Ramos (cell line): ENCODE data around the gene WDR1.

ENCODE experiments used
- in situ Hi-C: fragments of 300-500 bp; cut with MboI; formaldehyde crosslinking; loops from one replicate; pipeline ENCODE4 v1.14.3; 2022; ENCODE audit warnings: low sequenced_read_pairs; ENCODE audit not compliant: unreplicated experiment

Gene WDR1

GRCh38 chr4:10087152-10087791 lies 29.3 kb downstream of the WDR1 start:
- in situ Hi-C loops, result no loop called here

- in situ Hi-C loops, result no loop called here
These were observed 30.0 kb downstream of the WDR1 start for GRCh38 chr4:10086506-10087120.

DNA sequence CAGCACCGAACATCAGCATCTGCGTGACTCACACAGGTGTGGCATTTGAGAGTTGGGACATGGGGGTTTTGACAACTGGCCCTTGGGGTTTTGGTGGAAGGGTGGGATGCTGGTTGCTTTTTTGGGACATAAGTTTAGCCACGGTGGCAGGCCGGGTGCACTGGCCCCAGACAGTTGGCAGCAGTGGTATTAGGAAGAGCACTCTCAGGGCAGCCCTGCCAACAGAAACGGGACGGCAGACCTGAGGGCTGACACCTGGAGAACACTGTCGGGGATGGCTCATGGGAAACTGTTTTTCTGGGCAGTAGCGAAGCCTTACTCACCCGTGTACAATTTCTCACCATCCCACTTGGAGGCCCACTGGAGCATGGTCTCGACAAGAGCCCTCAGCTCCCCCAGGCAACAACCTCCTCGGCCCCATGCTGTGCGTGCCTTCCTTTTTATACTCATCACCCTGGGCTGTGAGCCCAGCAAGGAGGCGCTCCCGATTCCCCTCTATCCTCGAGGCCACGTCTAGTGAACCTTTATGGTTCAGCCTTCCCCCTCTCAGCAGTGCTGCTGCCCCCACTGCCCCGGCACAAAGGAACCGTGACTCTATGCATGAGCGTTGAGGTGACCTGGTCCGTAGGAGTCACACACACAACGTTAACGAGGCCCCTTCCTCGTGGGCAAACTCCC lies 30.6 kb downstream of the WDR1 start:
- in situ Hi-C loops, result no loop called here

DNA sequence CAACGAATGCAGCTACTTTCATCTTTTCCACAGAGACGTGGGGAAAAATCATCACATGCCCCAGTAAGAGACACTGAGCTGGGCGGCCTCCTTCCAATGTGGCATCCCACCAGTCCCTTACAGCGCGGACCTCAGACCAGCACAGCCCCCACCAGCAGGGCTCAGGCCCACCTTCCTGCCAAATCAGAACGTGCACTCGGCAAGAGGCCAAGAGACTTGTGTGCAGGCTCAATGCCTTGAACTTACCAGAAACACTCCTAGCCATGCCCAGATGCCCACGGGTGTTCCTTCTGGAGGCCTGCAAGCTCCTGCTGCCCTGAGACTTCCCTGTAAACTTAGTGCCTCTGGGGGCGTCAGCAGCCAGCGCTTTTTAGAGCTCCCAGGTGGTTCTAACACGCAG lies 31.2 kb downstream of the WDR1 start:
- in situ Hi-C loops, result no loop called here

- in situ Hi-C loops, result no loop called here
These were observed 31.8 kb downstream of the WDR1 start for GRCh38 chr4:10084651-10085358.

DNA sequence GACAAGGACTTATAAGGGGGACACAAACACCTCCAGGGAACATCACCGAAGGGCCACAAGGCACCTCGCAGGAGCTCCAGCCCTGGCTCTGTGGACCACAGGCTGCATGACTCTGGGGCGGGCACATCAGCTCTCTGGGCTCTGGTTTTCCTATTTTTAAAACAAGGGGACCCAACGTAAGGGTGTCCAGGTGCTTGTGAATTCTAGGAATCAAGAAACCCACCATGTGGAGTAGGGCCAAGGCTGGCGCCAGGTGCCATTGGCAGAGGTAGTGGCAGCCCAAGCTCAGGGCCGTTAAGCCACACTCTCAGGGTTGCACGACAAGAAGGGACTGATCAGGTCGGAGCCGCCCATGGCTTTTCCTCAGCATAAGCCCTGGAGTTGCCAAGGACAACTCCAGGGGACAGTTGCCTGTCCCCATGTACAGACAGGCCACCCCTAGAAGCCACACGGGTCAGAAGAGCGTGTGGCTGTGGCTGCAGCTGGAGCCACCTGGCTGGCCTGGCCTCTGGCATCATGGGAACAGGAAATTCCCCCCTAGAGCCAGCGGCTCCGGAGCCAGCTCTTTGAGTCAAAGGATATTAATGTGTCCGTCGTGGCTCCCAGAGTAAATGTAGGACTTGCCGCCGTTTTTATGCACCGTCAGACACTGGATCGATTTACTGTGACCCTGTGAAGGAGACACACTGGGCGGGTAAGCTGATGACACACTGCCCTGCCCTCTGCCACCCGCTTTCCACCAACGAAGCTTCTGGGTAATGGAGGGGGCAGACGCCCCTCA lies 32.5 kb downstream of the WDR1 start:
- in situ Hi-C loops, result no loop called here

DNA sequence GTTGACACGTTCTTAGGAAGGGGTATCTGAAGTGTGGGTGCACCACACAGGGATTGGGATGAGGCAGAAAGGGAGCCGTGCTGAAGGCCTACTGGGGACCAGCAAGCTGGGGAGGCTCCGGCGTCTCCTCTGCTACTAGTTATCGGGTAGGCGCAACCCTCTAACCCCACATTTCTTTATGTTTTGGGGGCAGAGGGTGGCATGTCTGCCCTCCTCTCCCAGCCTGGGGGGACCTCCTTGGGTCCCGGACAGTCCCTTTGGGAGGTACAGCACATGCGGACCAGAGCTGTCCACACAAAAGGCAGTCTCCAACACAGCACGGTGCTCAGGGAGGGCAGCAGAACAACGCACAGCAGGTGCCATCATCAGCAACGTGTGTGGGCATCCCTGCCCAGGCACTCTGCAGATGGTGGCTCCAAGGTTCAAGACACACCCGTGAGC lies 33.2 kb downstream of the WDR1 start:
- in situ Hi-C loops, result no loop called here

- in situ Hi-C loops, result no loop called here
These were observed 33.9 kb downstream of the WDR1 start for GRCh38 chr4:10082459-10083272.

DNA sequence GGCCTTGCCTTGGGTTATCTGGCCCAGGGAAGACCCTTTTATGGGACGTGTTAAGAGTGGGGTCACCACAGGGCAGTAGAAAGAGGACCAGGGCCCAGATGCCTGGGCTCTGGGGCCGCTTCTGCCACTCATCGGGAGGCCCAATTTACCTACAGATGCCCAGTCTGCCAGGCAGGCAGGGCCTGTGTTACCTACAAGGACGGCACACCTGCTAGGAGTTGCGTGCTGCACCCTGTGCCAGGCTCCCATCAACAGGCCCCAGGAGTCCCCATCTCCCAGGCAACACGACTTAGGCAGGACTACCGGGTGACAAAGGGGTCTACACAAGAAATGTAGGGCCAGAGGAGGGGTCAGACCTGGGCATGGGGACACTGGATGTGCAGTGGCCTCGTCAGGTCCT lies 34.6 kb downstream of the WDR1 start:
- in situ Hi-C loops, result no loop called here

DNA sequence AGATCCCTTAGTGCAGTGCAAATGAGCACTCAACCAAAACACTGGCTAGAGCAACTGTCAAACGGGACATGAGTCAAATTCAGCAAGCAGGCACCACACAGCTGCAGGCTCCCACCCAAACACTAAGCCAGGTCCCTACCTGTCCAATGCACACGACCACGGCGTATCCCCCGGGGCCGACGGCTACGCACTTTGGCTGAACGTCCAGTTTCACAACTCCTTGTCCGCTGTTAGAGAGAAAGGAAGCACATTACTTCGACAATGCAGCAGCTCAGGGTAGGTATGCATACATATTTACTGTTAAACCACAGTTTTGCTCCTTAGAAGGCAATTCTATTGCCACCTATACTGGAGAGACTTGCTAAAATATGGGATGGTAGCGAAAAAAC lies 35.4 kb downstream of the WDR1 start:
- in situ Hi-C loops, result no loop called here

GRCh38 chr4:10080589-10081217 lies 35.9 kb downstream of the WDR1 start:
- in situ Hi-C loops, result no loop called here

GRCh38 chr4:10079912-10080588 lies 36.5 kb downstream of the WDR1 start:
- in situ Hi-C loops, result no loop called here

DNA sequence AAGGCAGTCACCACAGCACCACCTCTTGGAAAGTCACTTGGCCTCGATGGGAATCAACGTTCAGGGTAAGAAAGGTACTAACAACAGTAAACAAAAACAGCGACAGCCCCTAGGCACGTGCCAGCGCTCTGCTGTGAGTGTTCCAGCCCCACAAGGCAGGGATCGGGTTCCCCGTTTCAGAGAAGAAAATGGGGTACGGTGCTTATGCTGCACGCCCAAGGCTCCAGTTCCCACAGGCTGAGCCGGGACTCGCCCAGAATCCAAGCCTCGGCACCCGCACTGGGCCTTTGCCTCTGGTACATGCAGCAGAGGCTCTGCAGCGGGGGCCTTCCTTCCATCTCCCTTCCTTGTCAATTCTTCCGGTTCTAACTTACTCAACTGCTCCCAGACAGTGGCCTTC lies 37.3 kb downstream of the WDR1 start:
- in situ Hi-C loops, result no loop called here

DNA sequence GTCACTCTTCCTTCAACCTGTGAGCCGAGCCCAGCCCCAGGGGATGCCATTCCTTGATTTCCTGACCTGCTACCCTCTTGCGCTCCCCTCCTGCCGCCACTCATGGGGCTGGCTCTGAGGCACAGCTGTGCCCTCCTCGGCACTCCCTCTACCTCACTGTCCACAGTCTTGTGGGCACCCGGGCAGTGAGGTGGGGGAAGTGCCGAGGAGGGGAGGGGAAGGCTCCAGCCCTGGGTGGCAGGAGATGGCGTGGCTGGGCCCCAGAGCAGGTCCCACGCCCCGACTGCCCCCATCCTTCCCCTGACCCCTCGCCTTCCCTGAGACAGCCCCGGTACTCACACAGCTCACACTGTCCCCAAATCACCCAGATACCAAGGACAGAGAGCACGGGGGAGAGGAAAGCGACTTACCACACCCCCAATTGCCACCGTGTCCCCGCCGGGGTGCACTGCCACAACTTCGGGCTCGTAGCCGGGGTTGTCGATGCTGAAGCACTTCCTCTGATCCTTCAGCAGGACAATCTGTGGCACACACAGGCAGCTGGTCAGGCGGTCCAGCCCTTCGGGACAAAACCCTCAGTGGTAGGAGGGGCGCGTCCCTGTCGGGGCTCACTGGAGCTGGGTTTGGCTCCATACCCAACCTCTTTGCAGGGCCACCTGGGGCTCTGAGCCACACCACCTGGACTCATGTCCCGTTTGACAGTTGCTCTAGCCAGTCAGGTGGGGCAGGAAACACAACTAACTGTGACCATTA lies 37.9 kb downstream of the WDR1 start:
- in situ Hi-C loops, result no loop called here

DNA sequence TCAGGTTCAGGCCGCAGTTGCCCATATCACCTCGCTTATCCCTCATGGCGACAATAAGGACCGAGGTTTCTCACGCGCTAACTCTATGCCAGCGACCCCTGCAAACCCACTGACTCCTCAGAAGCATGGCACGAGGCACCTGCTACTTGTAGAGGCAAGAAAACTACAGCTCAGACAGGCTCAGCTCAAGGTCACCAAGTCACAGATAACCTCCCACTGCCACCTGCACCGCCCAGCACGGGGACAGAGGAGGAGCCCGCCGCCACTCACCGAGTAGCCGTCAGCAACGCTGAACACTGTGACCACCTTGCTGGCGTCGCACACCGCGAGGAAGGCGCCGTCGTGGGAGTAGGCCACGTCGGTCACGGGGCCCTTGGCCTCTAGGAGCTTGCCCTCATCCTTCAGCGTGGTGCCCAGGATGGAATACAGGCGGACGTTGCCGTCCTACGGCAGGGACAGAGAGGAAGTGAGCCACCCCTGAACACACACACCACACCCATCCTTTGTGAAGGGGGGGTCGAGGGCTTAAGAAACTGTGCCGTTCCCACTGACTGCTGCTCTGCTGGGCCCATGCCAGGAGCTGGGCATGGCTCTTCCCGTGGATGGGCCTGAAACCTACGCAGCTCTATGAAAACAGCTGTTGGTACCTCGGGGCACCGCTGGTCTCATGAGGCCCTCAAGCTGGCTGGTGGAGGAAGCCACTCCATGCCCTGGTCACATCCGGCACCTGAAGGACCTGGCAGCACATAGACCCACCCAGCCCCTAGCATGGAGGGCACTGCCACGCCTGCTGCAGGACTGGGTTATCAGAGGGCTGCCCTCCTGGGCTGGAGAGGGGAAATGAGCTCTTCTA lies 38.9 kb downstream of the WDR1 start:
- in situ Hi-C loops, result no loop called here

GRCh38 chr4:10077076-10077475 lies 39.5 kb downstream of the WDR1 start:
- in situ Hi-C loops, result no loop called here

DNA sequence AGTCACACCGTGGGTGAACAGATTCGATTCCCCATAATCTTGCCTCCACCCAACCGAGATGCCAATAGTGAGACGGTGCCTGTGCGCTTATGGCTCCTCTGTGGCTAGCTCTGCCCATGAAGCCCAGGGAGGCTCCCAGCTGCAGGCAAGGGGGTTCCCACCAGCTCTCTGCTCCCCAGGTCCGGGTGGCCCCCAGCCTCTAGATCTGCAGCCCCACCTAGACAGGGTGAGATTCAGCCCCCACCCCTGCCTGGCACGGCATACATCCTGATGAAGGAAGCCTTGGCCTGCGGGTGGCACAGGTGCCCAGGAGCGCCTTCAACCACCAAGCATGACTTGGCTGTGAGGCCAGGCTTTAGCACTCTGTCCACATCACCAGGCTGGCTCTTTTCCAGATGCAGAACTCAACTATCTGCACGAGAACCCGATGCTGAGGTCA lies 40.6 kb downstream of the WDR1 start:
- in situ Hi-C loops, result no loop called here
